ENCODE results near the gene CERS4. TPM values are rescaled to one million over a fixed set of nuclear protein-coding genes. Genes with fewer than 3 reads are reported as not detected.
"Not testable (repeated sequence)": the region's sequence is repeated elsewhere in the genome, so short reads cannot be mapped to it uniquely, and the experiment has no call there.

The CERS4 gene
- total RNA-seq, 6 donors from 2014 or later = 55.5 to 131 (median 63.8) TPM

DNA sequence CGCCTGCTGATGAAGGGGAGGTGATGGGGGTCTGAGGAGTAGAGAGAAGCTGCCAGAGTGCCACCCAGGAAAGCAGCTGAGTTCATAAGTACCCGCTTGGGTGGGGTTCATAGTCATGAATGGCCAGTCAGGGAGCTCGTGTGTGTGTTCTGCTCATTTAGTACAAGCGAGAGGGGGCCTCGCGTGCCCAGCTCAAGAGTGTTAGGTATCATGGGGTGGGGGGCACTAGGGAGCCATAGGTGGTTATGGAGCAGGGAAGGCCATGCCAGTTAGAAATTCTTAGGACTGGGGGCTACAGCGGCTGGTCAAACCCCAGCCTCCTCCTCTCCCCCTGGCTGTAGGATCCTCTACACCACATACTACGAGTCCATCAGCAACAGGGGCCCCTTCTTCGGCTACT is 52.2 kb downstream of the CERS4 start:
- Histone ChIP-seq H3K36me3 (peaks cover 4 to 33% (median 18%) of the 10 kb centered on the region in 4 donors), H3K9me3 (no peaks in the 10 kb centered on the region), H3K4me3 (no peak overlapping the region), H3K27ac (no peak overlapping the region), H3K4me1 (no peaks in the 10 kb centered on the region), H3K27me3 (no peaks in the 10 kb centered on the region)
- no peak for ATAC-seq (ENCODE audit: low FRiP score in 2 of 2)
- WGBS, 2 donors = 95 to 100% methylated on average over 9 of the region's 9 CpGs
- no peak for TF ChIP-seq POLR2AphosphoS5 (IDR thresholded peaks at IDR 0.05)
- TF ChIP-seq EP300 (IDR thresholded peaks at IDR 0.05) = no peak
- TF ChIP-seq, protein P1, sequence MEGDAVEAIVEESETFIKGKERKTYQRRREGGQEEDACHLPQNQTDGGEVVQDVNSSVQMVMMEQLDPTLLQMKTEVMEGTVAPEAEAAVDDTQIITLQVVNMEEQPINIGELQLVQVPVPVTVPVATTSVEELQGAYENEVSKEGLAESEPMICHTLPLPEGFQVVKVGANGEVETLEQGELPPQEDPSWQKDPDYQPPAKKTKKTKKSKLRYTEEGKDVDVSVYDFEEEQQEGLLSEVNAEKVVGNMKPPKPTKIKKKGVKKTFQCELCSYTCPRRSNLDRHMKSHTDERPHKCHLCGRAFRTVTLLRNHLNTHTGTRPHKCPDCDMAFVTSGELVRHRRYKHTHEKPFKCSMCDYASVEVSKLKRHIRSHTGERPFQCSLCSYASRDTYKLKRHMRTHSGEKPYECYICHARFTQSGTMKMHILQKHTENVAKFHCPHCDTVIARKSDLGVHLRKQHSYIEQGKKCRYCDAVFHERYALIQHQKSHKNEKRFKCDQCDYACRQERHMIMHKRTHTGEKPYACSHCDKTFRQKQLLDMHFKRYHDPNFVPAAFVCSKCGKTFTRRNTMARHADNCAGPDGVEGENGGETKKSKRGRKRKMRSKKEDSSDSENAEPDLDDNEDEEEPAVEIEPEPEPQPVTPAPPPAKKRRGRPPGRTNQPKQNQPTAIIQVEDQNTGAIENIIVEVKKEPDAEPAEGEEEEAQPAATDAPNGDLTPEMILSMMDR (IDR thresholded peaks at IDR 0.05) = no peak
- no peak for TF ChIP-seq POLR2A (IDR thresholded peaks at IDR 0.05)
- peak in 1 of 2 donors; percentile 8 for DNase-seq

DNA sequence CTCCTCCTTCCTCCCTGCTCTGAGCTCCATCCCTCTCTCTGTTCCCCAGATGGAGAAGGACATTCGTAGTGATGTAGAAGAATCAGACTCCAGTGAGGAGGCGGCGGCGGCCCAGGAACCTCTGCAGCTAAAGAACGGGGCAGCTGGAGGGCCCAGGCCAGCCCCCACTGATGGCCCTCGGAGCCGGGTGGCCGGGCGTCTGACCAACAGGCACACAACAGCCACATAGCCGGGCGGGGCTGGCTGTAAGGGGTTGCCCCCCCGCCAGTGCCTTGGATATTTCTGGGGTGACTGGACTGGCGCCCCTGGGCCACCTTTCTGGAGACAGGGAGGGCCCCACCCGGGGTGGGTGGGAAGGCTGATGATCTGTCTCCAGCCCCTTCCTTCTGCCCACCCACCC is 52.7 kb downstream of the CERS4 start:
- ATAC-seq (ENCODE audit: low FRiP score in 2 of 2) (peak in 1 of 2 donors; percentile 3), DNase-seq (peak in 1 of 2 donors; percentile 81)
- Histone ChIP-seq H3K4me3 (no peak overlapping the region), H3K4me1 (no peaks in the 10 kb centered on the region), H3K27me3 (no peaks in the 10 kb centered on the region), H3K36me3 (peaks cover 2 to 28% (median 13%) of the 10 kb centered on the region in 4 donors), H3K9me3 (no peaks in the 10 kb centered on the region), H3K27ac (no peak overlapping the region)
- TF ChIP-seq EP300 (IDR thresholded peaks at IDR 0.05) (no peak), POLR2AphosphoS5 (IDR thresholded peaks at IDR 0.05) (no peak), POLR2A (IDR thresholded peaks at IDR 0.05) (no peak)
- TF ChIP-seq, protein P1 (IDR thresholded peaks at IDR 0.05) = no peak
- WGBS, 2 donors = 87 to 90% methylated on average over 9 to 13 of the region's 14 CpGs

DNA sequence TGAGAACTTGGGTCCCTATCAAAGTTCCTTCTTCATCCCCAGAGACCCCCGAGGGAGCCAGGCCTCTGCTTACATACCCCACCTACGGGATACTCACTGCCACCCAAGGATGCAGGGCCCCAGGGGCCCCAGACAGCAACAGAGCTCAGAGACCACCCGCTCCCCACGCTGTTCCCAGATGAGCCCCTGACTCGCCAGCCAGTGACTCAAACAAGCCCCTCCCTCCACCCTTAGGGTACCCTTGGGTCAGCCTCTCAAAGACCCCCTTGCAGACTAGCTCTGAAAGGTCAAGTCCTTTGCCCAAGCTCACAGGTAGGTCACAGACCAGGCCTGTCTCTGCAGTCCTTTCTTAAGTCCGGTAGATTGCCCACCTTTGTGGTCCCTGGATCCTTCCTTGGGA is 53.3 kb downstream of the CERS4 start:
- H3K36me3 ChIP-seq = peaks cover 0 to 22% (median 11%) of the 10 kb centered on the region in 4 donors
- no peaks in the 10 kb centered on the region for H3K4me1 ChIP-seq
- no peak overlapping the region for H3K4me3 ChIP-seq
- 87 to 97% methylated on average over 6 of the region's 6 CpGs for WGBS, 2 donors
- TF ChIP-seq POLR2AphosphoS5 (IDR thresholded peaks at IDR 0.05) = no peak
- TF ChIP-seq, protein P1 (IDR thresholded peaks at IDR 0.05) = no peak
- no peak for TF ChIP-seq POLR2A (IDR thresholded peaks at IDR 0.05)
- no peak for TF ChIP-seq EP300 (IDR thresholded peaks at IDR 0.05)
- H3K27me3 ChIP-seq = no peaks in the 10 kb centered on the region
- ATAC-seq (ENCODE audit: low FRiP score in 2 of 2) (no peak), DNase-seq (no peak)
- no peak overlapping the region for H3K27ac ChIP-seq
- H3K9me3 ChIP-seq = no peaks in the 10 kb centered on the region

DNA sequence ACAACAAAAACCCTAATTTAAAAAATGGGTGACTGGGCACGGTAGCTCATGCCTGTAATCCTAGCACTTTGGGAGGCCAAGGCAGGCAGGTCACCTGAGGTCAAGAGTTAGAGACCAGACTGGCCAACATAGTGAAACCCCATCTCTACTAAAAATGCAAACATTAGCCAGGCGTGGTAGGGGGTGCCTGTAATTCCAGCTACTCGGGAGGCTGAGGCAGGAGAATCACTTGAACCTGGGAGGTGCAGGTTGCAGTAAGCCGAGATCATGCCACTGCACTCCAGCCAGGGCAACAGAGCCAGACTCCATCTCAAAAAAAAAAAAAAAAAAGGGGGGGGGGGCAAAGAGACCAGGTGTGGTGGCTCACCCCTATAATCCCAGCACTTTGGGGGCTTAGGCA is 55.1 kb downstream of the CERS4 start:
- not testable (repeated sequence) for DNase-seq; H3K4me3 ChIP-seq; H3K9me3 ChIP-seq; H3K27ac ChIP-seq; H3K27me3 ChIP-seq; ATAC-seq (ENCODE audit: low FRiP score in 2 of 2)
- Histone ChIP-seq H3K4me1 (peaks cover 0 to 11% (median 4%) of the 10 kb centered on the region in 4 donors), H3K36me3 (peaks cover 0 to 13% (median 8%) of the 10 kb centered on the region in 4 donors)
- 83 to 84% methylated on average over 4 of the region's 4 CpGs for WGBS, 2 donors

DNA sequence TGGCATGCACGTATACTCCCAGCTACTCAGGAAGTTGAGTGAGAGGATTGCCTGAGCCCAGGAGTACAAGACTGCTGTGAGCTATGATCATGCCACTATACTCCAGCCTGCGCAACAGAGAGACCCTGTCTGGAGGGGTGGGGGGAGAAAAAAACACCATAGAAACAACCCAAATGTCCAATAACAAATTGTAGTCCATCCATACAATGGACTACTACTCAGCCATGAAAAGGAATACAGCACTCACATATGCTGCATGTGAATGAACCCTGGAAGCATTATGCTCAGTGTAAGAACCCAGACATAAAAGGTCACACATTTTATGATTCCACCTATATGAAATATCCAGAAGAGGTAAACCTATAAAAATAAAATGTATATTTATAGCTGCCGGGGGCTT is 56.7 kb downstream of the CERS4 start:
- ATAC-seq (ENCODE audit: low FRiP score in 2 of 2) (no peak), DNase-seq (no peak)
- TF ChIP-seq, protein P1 (IDR thresholded peaks at IDR 0.05) = no peak
- TF ChIP-seq POLR2AphosphoS5 (IDR thresholded peaks at IDR 0.05) (no peak), EP300 (IDR thresholded peaks at IDR 0.05) (no peak), POLR2A (IDR thresholded peaks at IDR 0.05) (no peak)
- no peaks in the 10 kb centered on the region for H3K9me3 ChIP-seq
- peaks cover 0 to 9% (median 8%) of the 10 kb centered on the region in 4 donors for H3K36me3 ChIP-seq
- H3K4me3 ChIP-seq = no peak overlapping the region
- H3K4me1 ChIP-seq = peaks cover 0 to 14% (median 5%) of the 10 kb centered on the region in 4 donors
- H3K27me3 ChIP-seq = no peaks in the 10 kb centered on the region
- 67 to 75% methylated on average over 3 of the region's 3 CpGs for WGBS, 2 donors
- H3K27ac ChIP-seq = no peak overlapping the region

All from upper lobe of left lung (tissue), 6 donors.